HepG2 (cell line): ENCODE data around the gene MAPK10. TPM values are rescaled to one million over a fixed set of nuclear protein-coding genes. Genes with fewer than 3 reads are reported as not detected.

Source experiments
- ATAC-seq: fragments of 200-7000 bp; cut with Tn5 transposase; 3 replicates; pipeline ENCODE4 v1.9.1; 2020; ENCODE audit warnings: mild to moderate bottlenecking, moderate library complexity
- BruUV-seq: library from RNA; stranded (reverse); fragments of 400-500 nt; replicated peaks from 2 replicates; lab custom pipeline; 2021; lab: Mats Ljungman, UMichigan
- CTCF ChIA-PET: fragments of 300-600 bp; formaldehyde crosslinking; extraction: SDS; loops from one replicate; lab custom pipeline; 2021; ENCODE audit warnings: low total read pairs, inconsistent platforms, low intra/inter-chr PET ratio; lab: Yijun Ruan, JAX
- POLR2A ChIA-PET: fragments of 350-600 bp; sonication (Branson Sonifier 250); formaldehyde crosslinking; loops from one replicate; lab custom pipeline; 2020; ENCODE audit warnings: antibody characterized with exemption, inconsistent platforms; lab: Yijun Ruan, JAX
- DNase-seq: peaks from one replicate; pipeline ENCODE4 v3.0.0-alpha.2; 2015; ENCODE audit warnings: low spot score
- FAIRE-seq: peaks from 3 replicates; lab custom pipeline; 2011; peaks lifted over from hg19 to GRCh38; lab: Jason Lieb, UNC
- H2AFZ ChIP-seq: one replicate; pipeline ENCODE4 v1.6.1; 2011; ENCODE audit warnings: low read length, inconsistent platforms
- H3K27ac ChIP-seq: fragments of 300-600 bp; 3 replicates; pipeline ENCODE4 v1.8.0; 2011; ENCODE audit warnings: mixed run types, mild to moderate bottlenecking, mixed read lengths, low read length, inconsistent platforms; ENCODE audit not compliant: insufficient read depth; ENCODE audit errors: extremely low read length
- H3K27me3 ChIP-seq, 2 experiments: fragments of 200-600 bp in 1 of 2; 2 replicates in 1 of 2; 3 replicates in 1 of 2; pipeline versions ENCODE4 v1.6.0 to v1.8.0; 2011; ENCODE audit warnings: low read length in 2 of 2, mild to moderate bottlenecking in 2 of 2, moderate library complexity in 2 of 2, inconsistent platforms in 1 of 2; ENCODE audit not compliant: insufficient read depth in 2 of 2, control insufficient read depth in 1 of 2
- H3K36me3 ChIP-seq, 2 experiments: fragments of 200-600 bp in 1 of 2; replicated peaks in 1 of 2; 2 replicates in 1 of 2; 3 replicates in 1 of 2; pipeline versions ENCODE4 v1.5.1 to v1.8.0; 2011; ENCODE audit warnings: low read length in 2 of 2, inconsistent platforms in 1 of 2; ENCODE audit not compliant: insufficient read depth in 2 of 2, control insufficient read depth in 1 of 2
- H3K4me1 ChIP-seq: 2 replicates; pipeline ENCODE4 v1.5.1; 2012; ENCODE audit warnings: low read length, inconsistent platforms; ENCODE audit not compliant: insufficient read depth
- H3K4me2 ChIP-seq: 2 replicates; pipeline ENCODE4 v1.6.0; 2011; ENCODE audit warnings: low read depth, low read length, inconsistent platforms
- H3K4me3 ChIP-seq, 3 experiments: fragments of 200-600 bp in 1 of 3; sonication (generic), shearing (Covaris generic) in 1 of 3; replicated peaks in 1 of 3; 2 replicates each; pipeline ENCODE4 v1.5.1; 2011 to 2016; ENCODE audit warnings: low read length in 3 of 3, inconsistent platforms in 2 of 3, low read depth in 2 of 3, mild to moderate bottlenecking in 2 of 3, control low read depth in 1 of 3, mixed read lengths in 1 of 3; ENCODE audit not compliant: insufficient read depth in 1 of 3
- H3K79me2 ChIP-seq: one replicate; pipeline ENCODE4 v1.6.1; 2011; ENCODE audit warnings: low read length, inconsistent platforms; ENCODE audit not compliant: insufficient read depth
- H3K9ac ChIP-seq: 2 replicates; pipeline ENCODE4 v1.6.0; 2011; ENCODE audit warnings: mild to moderate bottlenecking, low read depth, low read length, inconsistent platforms; ENCODE audit not compliant: insufficient read depth
- H3K9me3 ChIP-seq: 2 replicates; pipeline ENCODE4 v1.5.1; 2012; ENCODE audit warnings: mild to moderate bottlenecking, low read length
- H4K20me1 ChIP-seq: 2 replicates; pipeline ENCODE4 v1.6.0; 2011; ENCODE audit warnings: inconsistent platforms, mild to moderate bottlenecking, low read length, moderate library complexity; ENCODE audit not compliant: insufficient read depth
- DMTF1 ChIP-seq: sonication (generic); formaldehyde crosslinking; IDR thresholded peaks from 2 replicates; pipeline ENCODE4 v1.4.0; 2020; ENCODE audit warnings: mild to moderate bottlenecking, missing genetic modification reagents
- HMGXB4 ChIP-seq, 2 experiments: sonication (generic) in 1 of 2; formaldehyde crosslinking in 1 of 2; IDR thresholded peaks; 2 replicates each; pipeline versions ENCODE4 v1.4.0 to v1.6.1; 2018 to 2020; ENCODE audit warnings: missing genetic modification reagents in 2 of 2, borderline replicate concordance in 1 of 2, low read depth in 1 of 2, mild to moderate bottlenecking in 1 of 2, missing biosample characterization in 1 of 2
- MEIS1 ChIP-seq: sonication (generic); formaldehyde crosslinking; IDR thresholded peaks from 2 replicates; pipeline ENCODE4 v1.9.0; 2021; ENCODE audit warnings: mild to moderate bottlenecking, missing genetic modification reagents, moderate library complexity, borderline replicate concordance
- PCBP1 ChIP-seq: fragments of 200-400 bp; formaldehyde crosslinking; IDR thresholded peaks from 2 replicates; pipeline ENCODE4 v1.6.1; 2017; ENCODE audit warnings: mild to moderate bottlenecking, low read depth, low read length, borderline replicate concordance
- SYNCRIP ChIP-seq: fragments of 200-400 bp; formaldehyde crosslinking; IDR thresholded peaks from 2 replicates; pipeline ENCODE4 v1.6.1; 2018; ENCODE audit warnings: mild to moderate bottlenecking, low read depth, low read length; ENCODE audit not compliant: insufficient read depth
- ZNF414 ChIP-seq: sonication (generic); formaldehyde crosslinking; IDR thresholded peaks from 2 replicates; pipeline ENCODE4 v1.5.0; 2020; ENCODE audit warnings: missing genetic modification reagents
- ZNF597 ChIP-seq: sonication (generic); formaldehyde crosslinking; IDR thresholded peaks from 2 replicates; pipeline ENCODE4 v1.5.0; 2020; ENCODE audit warnings: missing genetic modification reagents
- WGBS: methylation state at CpG from one replicate; pipeline ENCODE4 v1.1.6; 2017; ENCODE audit warnings: low lambda C conversion rate; 5-methylcytosine and 5-hydroxymethylcytosine counted together
- in situ Hi-C: cut with HindIII; loops from 2 replicates; pipeline ENCODE4 v1.10.0; 2017; ENCODE audit warnings: low pct_unique_long_range_greater_than_20kb; ENCODE audit not compliant: extremely low pct_ligation_motif_present
- intact Hi-C: fragments of 100-400 bp; cut with micrococcal nuclease; formaldehyde crosslinking; loops from one replicate; pipeline ENCODE4 v1.10.0; 2022; ENCODE audit not compliant: unreplicated experiment
- polyA plus RNA-seq, 8 experiments: library from polyadenylated mRNA; depleted of rRNA in 3 of 8; stranded (reverse) in 7 of 8; unstranded in 1 of 8; fragments of >200 nt; fragmentation: Illumina TruSeq in 4 of 8; extraction: Trizol in 4 of 8; gene quantifications; 2 replicates each; pipeline versions ENCODE4 v1.2.1 to v1.2.3, GENCODE V29; 2011 to 2016; ENCODE audit warnings: low read depth in 4 of 8, missing spikeins in 1 of 8, mixed read lengths in 1 of 8; ENCODE audit not compliant: insufficient read depth in 1 of 8
- total RNA-seq, 5 experiments: library from RNA; depleted of rRNA; stranded (reverse); fragments of >200 nt; fragmentation: Illumina TruSeq; extraction: Trizol; gene quantifications; 2 replicates each; pipeline ENCODE4 v1.2.3, GENCODE V29; 2016; ENCODE audit warnings: low read depth in 1 of 5
- TF ChIP-seq, protein P1 (sequence below): sonication (generic); formaldehyde crosslinking; IDR thresholded peaks from 2 replicates; pipeline ENCODE4 v1.5.1; 2020; ENCODE audit warnings: missing genetic modification reagents, mild to moderate bottlenecking, borderline replicate concordance

Gene MAPK10
- total and polyA plus RNA-seq, 2 of the 13 experiments (the other 11 are each of a cell fraction or from before 2014, with no cell fraction given), result not detected

DNA sequence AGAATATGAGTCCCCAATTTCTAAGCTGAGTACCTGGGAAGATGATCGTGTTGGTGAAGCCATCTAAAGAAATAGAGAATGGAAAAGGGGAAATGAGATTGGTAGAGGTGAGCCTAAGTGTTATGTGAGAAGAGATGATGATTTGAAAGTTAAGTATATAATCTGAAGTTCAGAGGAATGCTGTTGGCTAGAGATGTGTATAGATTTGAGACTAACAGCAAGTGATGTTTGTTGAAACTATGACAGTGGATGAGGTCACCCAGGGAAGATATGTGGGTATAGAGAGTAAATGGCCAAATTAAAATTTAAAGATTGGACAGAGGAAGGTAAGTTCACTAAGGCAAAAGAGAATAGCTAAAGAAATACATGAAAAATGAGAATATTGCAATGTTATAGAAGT lies 324.2 kb downstream of the MAPK10 start (continued):
- TF ChIP-seq, protein P1, sequence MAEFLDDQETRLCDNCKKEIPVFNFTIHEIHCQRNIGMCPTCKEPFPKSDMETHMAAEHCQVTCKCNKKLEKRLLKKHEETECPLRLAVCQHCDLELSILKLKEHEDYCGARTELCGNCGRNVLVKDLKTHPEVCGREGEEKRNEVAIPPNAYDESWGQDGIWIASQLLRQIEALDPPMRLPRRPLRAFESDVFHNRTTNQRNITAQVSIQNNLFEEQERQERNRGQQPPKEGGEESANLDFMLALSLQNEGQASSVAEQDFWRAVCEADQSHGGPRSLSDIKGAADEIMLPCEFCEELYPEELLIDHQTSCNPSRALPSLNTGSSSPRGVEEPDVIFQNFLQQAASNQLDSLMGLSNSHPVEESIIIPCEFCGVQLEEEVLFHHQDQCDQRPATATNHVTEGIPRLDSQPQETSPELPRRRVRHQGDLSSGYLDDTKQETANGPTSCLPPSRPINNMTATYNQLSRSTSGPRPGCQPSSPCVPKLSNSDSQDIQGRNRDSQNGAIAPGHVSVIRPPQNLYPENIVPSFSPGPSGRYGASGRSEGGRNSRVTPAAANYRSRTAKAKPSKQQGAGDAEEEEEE, result no peak
- TF ChIP-seq DMTF1 (CRISPR knock-in tag) (no peak), MEIS1 (CRISPR knock-in tag) (no peak)

DNA sequence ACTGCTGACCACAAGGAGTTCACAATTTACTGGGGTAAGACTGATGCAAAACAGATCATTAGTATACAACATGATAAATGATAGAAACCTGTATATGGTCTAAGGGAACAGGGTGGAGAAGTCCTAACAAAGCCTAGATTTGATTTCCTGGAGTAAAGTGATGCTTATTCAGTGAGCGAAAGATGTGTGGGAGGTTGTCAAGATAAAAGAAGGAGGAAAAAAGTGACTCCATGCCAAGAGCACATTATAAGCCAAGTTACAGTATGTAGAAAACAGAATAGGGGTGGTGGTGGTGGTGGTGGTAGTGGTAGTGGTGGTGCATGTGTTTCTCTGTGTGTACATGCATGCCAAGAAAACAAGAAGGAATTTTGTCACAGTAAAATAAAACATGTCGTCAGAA lies 325.2 kb downstream of the MAPK10 start:
- no peak for DNase-seq
- no peak overlapping the region for H3K4me2 ChIP-seq
- no peak overlapping the region for H3K9ac ChIP-seq
- no TSS peak for BruUV-seq
- no peaks in the 10 kb centered on the region for H3K36me3 ChIP-seq
- H2AFZ ChIP-seq, result no peak overlapping the region
- H4K20me1 ChIP-seq, result no peaks in the 10 kb centered on the region
- TF ChIP-seq PCBP1, result no peak
- no peak for TF ChIP-seq SYNCRIP
- no peak for TF ChIP-seq ZNF597 (CRISPR knock-in tag)
- TF ChIP-seq HMGXB4 (CRISPR knock-in tag; IDR thresholded peaks at IDR 0.05; ENCODE audit: borderline replicate concordance in 1 of 2, low read depth in 1 of 2), result no peak
- no peak for TF ChIP-seq ZNF414 (CRISPR knock-in tag)
- FAIRE-seq, result no peak
- intact Hi-C loops, result no loop called here
- ChIA-PET POLR2A (no interaction called here), CTCF (no interaction called here)
- no peaks in the 10 kb centered on the region for H3K4me1 ChIP-seq
- 24% methylated on average over 2 of the region's 2 CpGs for WGBS
- ATAC-seq, result no peak
- H3K79me2 ChIP-seq, result no peaks in the 10 kb centered on the region
- in situ Hi-C loops, result no loop called here
- H3K27ac ChIP-seq, result no peak overlapping the region
- no peaks in the 10 kb centered on the region for H3K27me3 ChIP-seq
- H3K9me3 ChIP-seq, result no peaks in the 10 kb centered on the region
- H3K4me3 ChIP-seq, result no peak overlapping the region
